Astrocyte (in vitro differentiated cells and primary cell): Measurements from ENCODE around the gene NSUN6.

Source experiments
- CTCF ChIP-seq: IDR thresholded peaks from 2 replicates; pipeline ENCODE4 v1.5.1; 2011; ENCODE audit warnings: low read depth, mild to moderate bottlenecking, inconsistent platforms, low read length, moderate library complexity; ENCODE audit not compliant: insufficient read depth
- EZH2 ChIP-seq: IDR thresholded peaks from 2 replicates; pipeline ENCODE4 v1.6.1; 2012; ENCODE audit warnings: mild to moderate bottlenecking, low read length, inconsistent platforms; ENCODE audit not compliant: insufficient read depth

DNA sequence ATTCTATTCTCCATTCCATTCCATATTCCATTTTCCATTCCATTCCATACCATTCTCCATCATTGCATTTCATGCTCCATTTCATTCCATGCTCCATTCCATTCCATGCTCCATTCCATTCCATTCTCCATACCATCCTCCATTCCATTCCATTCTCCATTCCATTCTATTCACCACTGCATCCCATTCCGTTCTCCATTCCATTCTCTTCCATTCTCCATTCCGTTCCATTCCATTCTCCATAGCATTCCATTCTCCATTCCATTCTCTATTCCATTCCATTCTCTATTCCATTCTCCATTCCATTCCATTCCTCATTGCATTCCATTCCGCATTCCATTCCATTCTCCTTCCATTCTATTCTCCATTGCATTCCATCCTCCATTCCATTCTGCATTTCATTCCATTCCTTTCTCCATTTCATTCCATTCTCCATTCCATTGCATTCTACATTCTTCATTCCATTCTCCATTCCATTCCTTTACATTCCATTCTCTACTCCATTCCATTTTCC lies 84.0 kb downstream of the NSUN6 start:
- TF ChIP-seq CTCF (no peak), EZH2 (no peak)
